GM23338 (cell line): ENCODE results near the gene PXYLP1. TPM values are rescaled to one million over a fixed set of nuclear protein-coding genes. Genes with fewer than 3 reads are reported as not detected.

ENCODE experiments used
- ATAC-seq: fragments of 200-7000 bp; cut with Tn5 transposase; 3 replicates; pipeline ENCODE4 v1.9.1; 2020
- DNase-seq: peaks from one replicate; pipeline ENCODE4 v3.0.0-alpha.2; 2015; ENCODE audit warnings: low spot score
- H2AFZ ChIP-seq: fragments of 200-600 bp; sonication (generic); 2 replicates; pipeline ENCODE4 v1.8.0; 2016; ENCODE audit warnings: antibody characterized with exemption, mild to moderate bottlenecking, moderate library complexity
- H3F3A ChIP-seq: fragments of 200-600 bp; sonication (generic); replicated peaks from 2 replicates; pipeline ENCODE4 v1.8.0; 2017; ENCODE audit warnings: antibody characterized with exemption, mixed run types, low read depth
- H3K27ac ChIP-seq: fragments of 200-600 bp; sonication (generic); 2 replicates; pipeline ENCODE4 v1.6.1; 2016; ENCODE audit warnings: low read depth
- H3K27me3 ChIP-seq: fragments of 200-600 bp; sonication (generic); 2 replicates; pipeline ENCODE4 v1.8.0; 2016; ENCODE audit warnings: mild to moderate bottlenecking, mixed run types, moderate library complexity; ENCODE audit not compliant: insufficient read depth
- H3K36me3 ChIP-seq: fragments of 200-600 bp; sonication (generic); 2 replicates; pipeline ENCODE4 v1.8.0; 2016; ENCODE audit warnings: mild to moderate bottlenecking; ENCODE audit not compliant: insufficient read depth
- H3K4me1 ChIP-seq: fragments of 200-600 bp; sonication (generic); 2 replicates; pipeline ENCODE4 v1.8.0; 2016; ENCODE audit warnings: mild to moderate bottlenecking, moderate library complexity; ENCODE audit not compliant: insufficient read depth
- H3K4me2 ChIP-seq: fragments of 200-600 bp; sonication (generic); 2 replicates; pipeline ENCODE4 v1.7.1; 2017; ENCODE audit warnings: mixed run types
- H3K4me3 ChIP-seq: fragments of 200-600 bp; sonication (generic); 2 replicates; pipeline ENCODE4 v1.6.1; 2016; ENCODE audit warnings: mixed run types
- H3K79me2 ChIP-seq: fragments of 200-600 bp; sonication (generic); replicated peaks from 2 replicates; pipeline ENCODE4 v1.8.0; 2017; ENCODE audit warnings: mild to moderate bottlenecking; ENCODE audit not compliant: insufficient read depth
- H3K9me2 ChIP-seq: fragments of 200-600 bp; sonication (generic); 2 replicates; pipeline ENCODE4 v1.8.0; 2017; ENCODE audit not compliant: insufficient read depth
- H4K20me1 ChIP-seq: fragments of 200-600 bp; sonication (generic); replicated peaks from 2 replicates; pipeline ENCODE4 v1.8.0; 2017; ENCODE audit warnings: mild to moderate bottlenecking; ENCODE audit not compliant: insufficient read depth
- H3K27ac Mint-ChIP-seq: 2 replicates; pipeline ENCODE4 v1.8.0; 2020; ENCODE audit warnings: inconsistent platforms, mild to moderate bottlenecking, moderate library complexity, mixed read lengths
- H3K27me3 Mint-ChIP-seq: 3 replicates; pipeline ENCODE4 v1.8.0; 2022; ENCODE audit warnings: low read depth, mild to moderate bottlenecking, moderate library complexity, mixed read lengths, inconsistent platforms; ENCODE audit not compliant: insufficient read depth, poor library complexity
- H3K36me3 Mint-ChIP-seq: 3 replicates; pipeline ENCODE4 v1.8.0; 2021; ENCODE audit warnings: low read depth, mild to moderate bottlenecking, inconsistent platforms, moderate library complexity, mixed read lengths
- H3K4me1 Mint-ChIP-seq: 3 replicates; pipeline ENCODE4 v1.8.0; 2020; ENCODE audit warnings: mild to moderate bottlenecking, inconsistent platforms, mixed read lengths
- H3K4me3 Mint-ChIP-seq: 3 replicates; pipeline ENCODE4 v1.8.0; 2021; ENCODE audit warnings: moderate library complexity, mild to moderate bottlenecking, inconsistent platforms, mixed read lengths
- H3K9me3 Mint-ChIP-seq: 3 replicates; pipeline ENCODE4 v1.8.0; 2020; ENCODE audit warnings: moderate library complexity, mild to moderate bottlenecking, inconsistent platforms, mixed read lengths
- CREB1 ChIP-seq: fragments of 250-450 bp; sonication (Bioruptor Pico); IDR thresholded peaks from 2 replicates; pipeline ENCODE4 v1.5.0; 2020; ENCODE audit warnings: low read depth, mild to moderate bottlenecking, moderate library complexity
- ETS1 ChIP-seq: IDR thresholded peaks from 2 replicates; pipeline ENCODE4 v1.6.1; 2016; ENCODE audit warnings: antibody characterized with exemption
- EZH2phosphoT487 ChIP-seq: fragments of 200-600 bp; sonication (generic); IDR thresholded peaks from one replicate; pipeline ENCODE4 v1.8.1; 2018; ENCODE audit warnings: antibody characterized with exemption; ENCODE audit not compliant: unreplicated experiment
- JUNB ChIP-seq: IDR thresholded peaks from one replicate; pipeline ENCODE4 v1.6.1; 2016; ENCODE audit warnings: antibody characterized with exemption; ENCODE audit not compliant: unreplicated experiment
- NANOG ChIP-seq: IDR thresholded peaks from 2 replicates; pipeline ENCODE4 v1.6.1; 2016; ENCODE audit warnings: antibody characterized with exemption, borderline replicate concordance
- STAT1 ChIP-seq: IDR thresholded peaks from one replicate; pipeline ENCODE4 v1.6.1; 2016; ENCODE audit warnings: antibody characterized with exemption; ENCODE audit not compliant: unreplicated experiment
- ZNF114 ChIP-seq: fragments of 250-450 bp; sonication (Bioruptor Pico); IDR thresholded peaks from 2 replicates; pipeline ENCODE4 v1.5.0; 2020; ENCODE audit warnings: mild to moderate bottlenecking, moderate library complexity
- ZNF331 ChIP-seq: fragments of 250-450 bp; sonication (Bioruptor Pico); IDR thresholded peaks from 2 replicates; pipeline ENCODE4 v1.5.0; 2020; ENCODE audit warnings: low read depth, mild to moderate bottlenecking, moderate library complexity
- ZNF462 ChIP-seq: fragments of 250-450 bp; sonication (Bioruptor Pico); IDR thresholded peaks from 2 replicates; pipeline ENCODE4 v1.5.0; 2020; ENCODE audit warnings: mild to moderate bottlenecking, moderate library complexity
- polyA plus RNA-seq: library from polyadenylated mRNA; unstranded; fragments of >200 nt; fragmentation: Nextera tagmentation; extraction: Ambion mirVana; gene quantifications from 2 replicates; pipeline ENCODE4 v1.2.1, GENCODE V29; 2016
- total RNA-seq: library from RNA; depleted of rRNA; stranded (reverse); fragments of >200 nt; shearing (Covaris generic); gene quantifications from 2 replicates; pipeline ENCODE4 v1.2.3, GENCODE V29; 2014
- TF ChIP-seq, protein P1 (sequence below): IDR thresholded peaks from one replicate; pipeline ENCODE4 v1.6.1; 2018; ENCODE audit warnings: antibody characterized with exemption; ENCODE audit not compliant: unreplicated experiment

The PXYLP1 gene
- total and polyA plus RNA-seq, 2 experiments from 2014 or later, result 8.9 to 20.1 TPM

DNA sequence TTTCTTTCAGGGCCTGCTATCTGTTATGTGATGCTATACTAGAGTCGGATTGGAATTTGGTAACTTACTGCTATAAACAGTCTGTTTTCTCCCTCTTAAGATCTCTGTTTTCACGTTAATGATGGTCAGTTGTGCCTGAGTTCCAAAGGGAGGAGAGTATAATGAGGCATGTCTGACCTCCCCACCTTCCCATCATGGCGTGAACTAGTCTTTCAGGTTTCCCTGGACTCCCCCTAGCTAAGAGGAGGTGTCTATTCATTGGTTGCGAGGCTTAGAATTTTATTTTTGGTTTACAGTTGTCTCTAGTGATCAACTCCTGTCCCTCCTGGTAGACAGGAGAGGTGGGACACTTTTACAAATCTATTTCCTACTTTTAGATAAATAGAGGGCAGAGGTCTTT, 27.8 kb upstream of the PXYLP1 start:
- no peaks in the 10 kb centered on the region for H3K9me3 Mint-ChIP-seq
- no peak overlapping the region for H2AFZ ChIP-seq
- ATAC-seq, result no peak; the same call in 2 of the 3 replicates
- peaks cover 7% of the 10 kb centered on the region; the same call in 2 of the 3 replicates for H3K4me1 Mint-ChIP-seq
- H3K27ac Mint-ChIP-seq, result no peak overlapping the region
- H3K36me3 ChIP-seq, result no peaks in the 10 kb centered on the region
- no peak overlapping the region for H3K4me2 ChIP-seq
- no peaks in the 10 kb centered on the region for H3K79me2 ChIP-seq
- TF ChIP-seq JUNB, result no peak
- no peak for TF ChIP-seq ZNF114 (CRISPR knock-in tag)
- TF ChIP-seq, protein P1, sequence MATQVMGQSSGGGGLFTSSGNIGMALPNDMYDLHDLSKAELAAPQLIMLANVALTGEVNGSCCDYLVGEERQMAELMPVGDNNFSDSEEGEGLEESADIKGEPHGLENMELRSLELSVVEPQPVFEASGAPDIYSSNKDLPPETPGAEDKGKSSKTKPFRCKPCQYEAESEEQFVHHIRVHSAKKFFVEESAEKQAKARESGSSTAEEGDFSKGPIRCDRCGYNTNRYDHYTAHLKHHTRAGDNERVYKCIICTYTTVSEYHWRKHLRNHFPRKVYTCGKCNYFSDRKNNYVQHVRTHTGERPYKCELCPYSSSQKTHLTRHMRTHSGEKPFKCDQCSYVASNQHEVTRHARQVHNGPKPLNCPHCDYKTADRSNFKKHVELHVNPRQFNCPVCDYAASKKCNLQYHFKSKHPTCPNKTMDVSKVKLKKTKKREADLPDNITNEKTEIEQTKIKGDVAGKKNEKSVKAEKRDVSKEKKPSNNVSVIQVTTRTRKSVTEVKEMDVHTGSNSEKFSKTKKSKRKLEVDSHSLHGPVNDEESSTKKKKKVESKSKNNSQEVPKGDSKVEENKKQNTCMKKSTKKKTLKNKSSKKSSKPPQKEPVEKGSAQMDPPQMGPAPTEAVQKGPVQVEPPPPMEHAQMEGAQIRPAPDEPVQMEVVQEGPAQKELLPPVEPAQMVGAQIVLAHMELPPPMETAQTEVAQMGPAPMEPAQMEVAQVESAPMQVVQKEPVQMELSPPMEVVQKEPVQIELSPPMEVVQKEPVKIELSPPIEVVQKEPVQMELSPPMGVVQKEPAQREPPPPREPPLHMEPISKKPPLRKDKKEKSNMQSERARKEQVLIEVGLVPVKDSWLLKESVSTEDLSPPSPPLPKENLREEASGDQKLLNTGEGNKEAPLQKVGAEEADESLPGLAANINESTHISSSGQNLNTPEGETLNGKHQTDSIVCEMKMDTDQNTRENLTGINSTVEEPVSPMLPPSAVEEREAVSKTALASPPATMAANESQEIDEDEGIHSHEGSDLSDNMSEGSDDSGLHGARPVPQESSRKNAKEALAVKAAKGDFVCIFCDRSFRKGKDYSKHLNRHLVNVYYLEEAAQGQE, result no peak
- TF ChIP-seq ZNF331 (CRISPR knock-in tag), result no peak
- no peak for TF ChIP-seq NANOG
- TF ChIP-seq ETS1, result no peak
- no peak for TF ChIP-seq ZNF462
- TF ChIP-seq CREB1 (CRISPR knock-in tag), result no peak
- TF ChIP-seq EZH2phosphoT487, result no peak
- no peak for TF ChIP-seq STAT1
- H3K27me3 ChIP-seq, result no peaks in the 10 kb centered on the region
- H3K4me3 Mint-ChIP-seq, result no peak overlapping the region
- DNase-seq, result peak; percentile 14
- H3K27me3 Mint-ChIP-seq, result peaks cover 5% of the 10 kb centered on the region
- no peaks in the 10 kb centered on the region; the same call in 1 of the 2 replicates for H3K9me2 ChIP-seq
- H3K36me3 Mint-ChIP-seq, result no peaks in the 10 kb centered on the region
- no peak overlapping the region for H3K4me3 ChIP-seq
- H3K27ac ChIP-seq, result no peak overlapping the region
- H3F3A ChIP-seq, result no peaks in the 10 kb centered on the region
- H4K20me1 ChIP-seq, result no peaks in the 10 kb centered on the region
- H3K4me1 ChIP-seq, result no peaks in the 10 kb centered on the region; the same call in 1 of the 2 replicates
